HUES64 (cell line): ENCODE data around the gene TTC22.

Source experiments
- H3K27ac ChIP-seq: 2 replicates; pipeline ENCODE4 v1.7.0; 2013; ENCODE audit warnings: low read depth, low read length, inconsistent platforms
- H3K27me3 ChIP-seq: 2 replicates; pipeline ENCODE4 v1.6.1; 2013; ENCODE audit warnings: mild to moderate bottlenecking, low read length; ENCODE audit not compliant: insufficient read depth
- H3K36me3 ChIP-seq: 2 replicates; pipeline ENCODE4 v1.6.1; 2013; ENCODE audit warnings: mild to moderate bottlenecking, low read length; ENCODE audit not compliant: insufficient read depth
- H3K4me1 ChIP-seq: 2 replicates; pipeline ENCODE4 v1.6.1; 2013; ENCODE audit warnings: mild to moderate bottlenecking, low read length, moderate library complexity; ENCODE audit not compliant: insufficient read depth
- H3K4me3 ChIP-seq: 2 replicates; pipeline ENCODE4 v1.5.1; 2013; ENCODE audit warnings: mild to moderate bottlenecking, low read length, moderate library complexity
- H3K9ac ChIP-seq: 2 replicates; pipeline ENCODE4 v1.6.1; 2013; ENCODE audit warnings: mild to moderate bottlenecking, low read depth, low read length
- H3K9me3 ChIP-seq: 2 replicates; pipeline ENCODE4 v1.6.1; 2013; ENCODE audit warnings: low read depth, low read length; ENCODE audit not compliant: insufficient read depth
- WGBS: fragments of 150-250, 120-280 bp; methylation state at CpG from one replicate; pipeline ENCODE4 v1.1.7; 2013; ENCODE audit warnings: missing lambda C conversion rate; 5-methylcytosine and 5-hydroxymethylcytosine counted together

The TTC22 gene

DNA sequence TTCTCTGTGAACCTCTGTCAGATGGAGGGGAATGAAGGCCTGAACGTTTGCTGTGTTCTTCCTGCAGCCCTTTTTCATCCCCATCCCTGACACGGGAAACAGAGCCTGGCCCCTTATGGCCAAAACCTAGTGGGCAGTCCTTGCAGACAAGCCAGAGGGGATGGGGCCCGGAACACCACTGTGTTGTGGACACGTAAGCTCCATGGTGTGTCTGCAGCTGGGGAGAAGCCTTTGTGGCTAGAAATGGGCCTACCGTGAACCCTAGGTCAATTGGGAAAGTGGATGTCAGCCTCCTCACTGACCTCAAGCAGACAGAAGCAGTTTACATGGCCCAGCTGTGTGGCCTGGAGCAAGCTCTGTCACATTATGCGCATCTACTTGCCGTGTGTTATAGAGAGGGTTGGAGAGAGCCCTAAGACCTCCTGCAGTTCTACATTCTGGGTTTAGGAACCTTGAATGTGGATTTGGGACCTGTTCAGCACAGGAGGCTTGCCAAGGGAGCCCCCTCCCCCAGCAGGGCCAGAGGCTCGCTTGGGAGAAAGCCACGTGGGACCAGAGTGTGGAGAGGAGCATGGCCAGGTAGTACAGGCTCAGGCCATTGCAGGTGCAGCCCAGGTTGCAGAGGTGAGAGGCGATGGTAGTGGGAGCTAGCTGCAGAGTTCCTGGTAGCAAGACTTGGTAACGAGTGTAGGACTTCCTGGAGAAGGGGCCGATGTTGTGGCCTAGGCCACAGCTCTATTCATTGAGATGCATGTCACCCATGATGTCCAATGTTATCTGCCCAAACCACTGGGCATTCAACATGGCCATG lies 57.5 kb downstream of the TTC22 start:
- Histone ChIP-seq H3K27ac (no peak overlapping the region), H3K36me3 (peaks cover 39% of the 10 kb centered on the region), H3K9ac (no peak overlapping the region; the same call in 1 of the 2 replicates), H3K27me3 (no peaks in the 10 kb centered on the region), H3K4me3 (no peak overlapping the region), H3K9me3 (no peaks in the 10 kb centered on the region), H3K4me1 (no peaks in the 10 kb centered on the region)
- WGBS = 81% methylated on average over 12 of the region's 12 CpGs

DNA sequence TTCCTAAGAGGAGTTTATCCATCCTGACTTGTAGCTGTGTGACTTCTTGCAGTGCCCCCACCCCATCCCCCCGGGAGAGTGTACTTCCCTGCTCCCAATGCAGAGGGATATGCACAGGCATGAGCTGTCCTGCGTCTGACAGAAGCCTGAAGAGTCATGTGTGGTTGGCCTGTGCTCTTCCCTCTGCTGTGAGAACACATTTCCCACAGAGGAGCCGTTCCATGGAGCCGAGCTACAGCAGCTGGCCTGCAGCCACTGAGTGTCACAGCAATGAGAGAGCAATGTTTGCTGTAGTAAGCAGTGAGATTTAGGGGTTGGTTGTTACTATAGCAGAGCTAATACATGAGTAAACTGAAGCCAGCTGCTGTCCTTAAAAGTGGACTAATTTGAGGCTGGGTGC lies 58.8 kb downstream of the TTC22 start:
- Histone ChIP-seq H3K9ac (no peak overlapping the region), H3K4me1 (no peaks in the 10 kb centered on the region), H3K27ac (no peak overlapping the region), H3K9me3 (no peaks in the 10 kb centered on the region), H3K36me3 (peaks cover 51% of the 10 kb centered on the region), H3K4me3 (no peak overlapping the region), H3K27me3 (no peaks in the 10 kb centered on the region)
- WGBS = 91% methylated on average over 4 of the region's 4 CpGs

DNA sequence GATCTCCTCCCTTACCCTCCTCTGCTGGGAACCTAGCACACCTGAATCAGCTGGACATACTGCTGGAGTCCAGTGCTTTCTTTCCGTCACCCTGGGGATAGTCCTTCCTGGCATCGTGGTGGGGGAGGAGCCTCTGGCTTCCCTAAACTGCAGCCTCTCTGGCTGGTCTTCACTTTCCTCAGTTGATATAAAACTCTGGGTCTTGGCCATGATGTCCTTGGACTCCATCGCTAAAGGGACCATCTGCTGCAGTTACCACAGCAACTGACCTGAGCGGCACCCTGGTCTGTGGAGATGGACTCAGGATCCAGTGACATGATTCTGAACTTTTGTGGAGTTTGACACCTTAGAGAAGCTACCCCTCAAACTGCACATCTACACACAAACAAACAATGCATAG lies 59.6 kb downstream of the TTC22 start:
- H3K9me3 ChIP-seq = no peaks in the 10 kb centered on the region
- H3K4me3 ChIP-seq = no peak overlapping the region
- H3K9ac ChIP-seq = no peak overlapping the region
- H3K27me3 ChIP-seq = no peaks in the 10 kb centered on the region
- no peaks in the 10 kb centered on the region for H3K4me1 ChIP-seq
- 93% methylated on average over 4 of the region's 4 CpGs for WGBS
- H3K36me3 ChIP-seq = peaks cover 59% of the 10 kb centered on the region
- no peak overlapping the region for H3K27ac ChIP-seq

DNA sequence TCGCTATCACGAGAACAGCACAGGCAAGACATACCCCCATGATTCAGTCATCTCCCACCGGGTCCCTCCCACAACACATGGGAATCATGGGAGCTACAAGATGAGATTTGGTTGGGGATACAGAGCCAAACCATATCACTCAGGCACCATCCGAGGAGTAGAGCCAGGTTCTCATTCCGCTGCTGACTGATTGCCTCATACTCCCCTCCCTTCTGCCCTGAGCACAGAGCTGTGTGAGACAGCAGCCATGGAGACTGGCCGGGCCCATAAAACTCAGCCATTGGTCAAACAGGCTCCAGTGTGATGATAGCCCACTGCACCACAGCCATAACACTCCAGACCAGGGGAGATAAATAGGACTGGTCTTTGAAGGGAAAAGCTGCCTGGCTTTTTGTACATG lies 62.9 kb downstream of the TTC22 start:
- Histone ChIP-seq H3K4me1 (no peaks in the 10 kb centered on the region), H3K36me3 (peaks cover 88% of the 10 kb centered on the region)
- WGBS = 97% methylated on average over 6 of the region's 6 CpGs

DNA sequence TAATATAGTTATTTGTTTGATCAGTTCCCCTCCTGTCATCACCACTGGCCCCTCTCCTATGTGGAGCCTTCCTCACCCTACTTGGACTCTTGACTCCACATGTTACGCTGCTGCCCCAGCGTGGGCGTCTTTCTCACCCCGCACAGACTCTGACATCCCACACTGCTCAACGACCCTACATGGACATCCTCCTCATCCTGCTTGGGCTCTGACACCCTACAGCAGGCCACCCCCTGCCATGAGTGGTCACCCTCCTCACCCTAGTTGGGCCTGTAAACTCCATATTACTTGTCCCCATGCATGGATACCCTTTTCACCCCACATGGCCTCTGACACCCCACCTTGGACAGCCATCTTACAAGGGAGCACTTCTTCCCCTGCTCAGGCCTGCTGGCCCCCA lies 64.4 kb downstream of the TTC22 start:
- H3K9me3 ChIP-seq = no peaks in the 10 kb centered on the region
- H3K9ac ChIP-seq = no peak overlapping the region
- H3K36me3 ChIP-seq = peaks cover 93% of the 10 kb centered on the region
- no peaks in the 10 kb centered on the region for H3K27me3 ChIP-seq
- no peak overlapping the region for H3K4me3 ChIP-seq
- H3K27ac ChIP-seq = no peak overlapping the region
- no peaks in the 10 kb centered on the region for H3K4me1 ChIP-seq
- WGBS = 95% methylated on average over 5 of the region's 5 CpGs

More for the DNA sequence above, 62.9 kb downstream of the TTC22 start:
- H3K9ac ChIP-seq = no peak overlapping the region
- H3K9me3 ChIP-seq = no peaks in the 10 kb centered on the region
- H3K4me3 ChIP-seq = no peak overlapping the region
- no peak overlapping the region for H3K27ac ChIP-seq
- no peaks in the 10 kb centered on the region for H3K27me3 ChIP-seq
